ENCODE results near the gene CNN2. TPM values are rescaled to one million over a fixed set of nuclear protein-coding genes. Genes with fewer than 3 reads are reported as not detected.
A peak's percentile ranks its signal among the peaks of the same experiment; 100 is the strongest.

CNN2 gene
- total and polyA plus RNA-seq, 2 of the 4 experiments (the other 2 are of a cell fraction), result 272 to 395 TPM

DNA sequence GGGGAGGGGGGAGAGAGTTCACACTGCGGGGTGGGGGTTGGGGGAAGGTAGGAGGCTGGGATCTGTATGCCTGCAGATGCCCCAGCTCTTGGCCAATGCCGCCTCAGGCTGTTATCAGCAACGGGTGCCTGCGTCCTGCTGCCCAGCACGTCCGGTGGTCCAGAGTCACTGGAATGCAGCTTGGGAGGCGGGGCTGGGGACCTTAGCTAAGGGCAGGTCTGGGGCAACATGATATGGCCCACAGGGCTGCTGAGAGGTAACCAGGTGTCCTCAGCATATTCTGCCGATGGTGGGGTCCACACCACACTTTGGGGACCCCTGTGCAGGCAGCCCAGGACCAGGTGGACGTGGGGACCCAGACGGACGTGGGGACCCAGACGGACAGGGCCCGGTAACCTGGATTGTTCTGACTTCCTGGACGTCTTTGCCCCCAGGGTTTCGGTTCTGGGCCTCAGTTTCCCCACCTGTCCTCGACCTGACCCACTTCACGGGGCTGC lies 39.9 kb downstream of the CNN2 start:
- POLR2A ChIA-PET (ENCODE audit: unreplicated experiment), result no interaction called here
- H3K4me2 ChIP-seq (ENCODE audit: low read depth, low read length), result no peak overlapping the region

More for the DNA sequence above, 39.9 kb downstream of the CNN2 start:
- no peak for DNase-seq
- TF ChIP-seq BHLHE40 (IDR thresholded peaks at IDR 0.05; ENCODE audit: low read depth, low read length) (no peak), NFE2L2 (IDR thresholded peaks at IDR 0.05; ENCODE audit: low read depth, low read length) (no peak), CHD1 (IDR thresholded peaks at IDR 0.05; ENCODE audit: low read depth, low read length) (no peak), RAD21 (IDR thresholded peaks at IDR 0.05; ENCODE audit: low read length) (no peak), POLR2A (IDR thresholded peaks at IDR 0.05; ENCODE audit: low read depth, low read length) (no peak), MAZ (IDR thresholded peaks at IDR 0.05; ENCODE audit: borderline replicate concordance, low read depth, low read length) (no peak), ELK1 (IDR thresholded peaks at IDR 0.05; ENCODE audit: borderline replicate concordance, low read depth, low read length) (no peak), RFX5 (IDR thresholded peaks at IDR 0.05; ENCODE audit: low read depth, low read length) (no peak)
- TF ChIP-seq, protein P1, sequence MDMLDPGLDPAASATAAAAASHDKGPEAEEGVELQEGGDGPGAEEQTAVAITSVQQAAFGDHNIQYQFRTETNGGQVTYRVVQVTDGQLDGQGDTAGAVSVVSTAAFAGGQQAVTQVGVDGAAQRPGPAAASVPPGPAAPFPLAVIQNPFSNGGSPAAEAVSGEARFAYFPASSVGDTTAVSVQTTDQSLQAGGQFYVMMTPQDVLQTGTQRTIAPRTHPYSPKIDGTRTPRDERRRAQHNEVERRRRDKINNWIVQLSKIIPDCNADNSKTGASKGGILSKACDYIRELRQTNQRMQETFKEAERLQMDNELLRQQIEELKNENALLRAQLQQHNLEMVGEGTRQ (IDR thresholded peaks at IDR 0.05; ENCODE audit: low read depth, low read length), result no peak
- TF ChIP-seq, protein P2, sequence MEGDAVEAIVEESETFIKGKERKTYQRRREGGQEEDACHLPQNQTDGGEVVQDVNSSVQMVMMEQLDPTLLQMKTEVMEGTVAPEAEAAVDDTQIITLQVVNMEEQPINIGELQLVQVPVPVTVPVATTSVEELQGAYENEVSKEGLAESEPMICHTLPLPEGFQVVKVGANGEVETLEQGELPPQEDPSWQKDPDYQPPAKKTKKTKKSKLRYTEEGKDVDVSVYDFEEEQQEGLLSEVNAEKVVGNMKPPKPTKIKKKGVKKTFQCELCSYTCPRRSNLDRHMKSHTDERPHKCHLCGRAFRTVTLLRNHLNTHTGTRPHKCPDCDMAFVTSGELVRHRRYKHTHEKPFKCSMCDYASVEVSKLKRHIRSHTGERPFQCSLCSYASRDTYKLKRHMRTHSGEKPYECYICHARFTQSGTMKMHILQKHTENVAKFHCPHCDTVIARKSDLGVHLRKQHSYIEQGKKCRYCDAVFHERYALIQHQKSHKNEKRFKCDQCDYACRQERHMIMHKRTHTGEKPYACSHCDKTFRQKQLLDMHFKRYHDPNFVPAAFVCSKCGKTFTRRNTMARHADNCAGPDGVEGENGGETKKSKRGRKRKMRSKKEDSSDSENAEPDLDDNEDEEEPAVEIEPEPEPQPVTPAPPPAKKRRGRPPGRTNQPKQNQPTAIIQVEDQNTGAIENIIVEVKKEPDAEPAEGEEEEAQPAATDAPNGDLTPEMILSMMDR (conservative IDR thresholded peaks at IDR 0.05; ENCODE audit: low read depth, low read length), result no peak
- 60% methylated on average over 1 of the region's 17 CpGs; no CpG with 5 or more reads in 1 of the 2 experiments for WGBS, 2 experiments (ENCODE audit: extremely low coverage in 2 of 2, insufficient read length in 1 of 2)
- H3K36me3 ChIP-seq (ENCODE audit: control insufficient read depth, insufficient read depth, low read length), result no peaks in the 10 kb centered on the region
- in situ Hi-C loops (cut with MboI; ENCODE audit: low sequenced_read_pairs) (no loop called here), dilution Hi-C loops (cut with HindIII; ENCODE audit: low sequenced_read_pairs, unreplicated experiment) (no loop called here), intact Hi-C loops (cut with micrococcal nuclease) (no loop called here)
- no peak overlapping the region for H2BK120ac ChIP-seq (ENCODE audit: low read depth, low read length)
- peaks cover 37% of the 10 kb centered on the region for H3K27me3 ChIP-seq (ENCODE audit: control insufficient read depth, insufficient read depth, low read length)
- H3K9me1 ChIP-seq (ENCODE audit: insufficient read depth, low read length), result no peaks in the 10 kb centered on the region
- no peak overlapping the region for H4K8ac ChIP-seq (ENCODE audit: low read depth in 2 of 2, low read length in 2 of 2)
- no peak overlapping the region for H2BK5ac ChIP-seq (ENCODE audit: low read depth, low read length, poor library complexity, severe bottlenecking)
- CTCF ChIA-PET, result no interaction called here
- H3K9me3 ChIP-seq (ENCODE audit: control insufficient read depth, insufficient read depth, low read length), result no peaks in the 10 kb centered on the region; the same call in 1 of the 2 replicates
- H4K91ac ChIP-seq (ENCODE audit: insufficient read depth, low read depth, low read length), result no peak overlapping the region
- H3K4me3 ChIP-seq (ENCODE audit: insufficient read depth, low read depth, low read length), result no peak overlapping the region
- H3K23ac ChIP-seq (ENCODE audit: low read depth, low read length), result no peak overlapping the region
- H4K20me1 ChIP-seq (ENCODE audit: insufficient read depth, low read length), result peaks cover 6% of the 10 kb centered on the region; the same call in 1 of the 2 replicates
- no TSS peak for BruUV-seq (replicated peaks)
- no peak overlapping the region for H3K56ac ChIP-seq (ENCODE audit: extremely low read depth, insufficient read depth, low read length)
- peak overlapping the region; percentile 81 for H2AFZ ChIP-seq (replicated peaks; ENCODE audit: low read length, poor library complexity)
- no peak overlapping the region for H3K18ac ChIP-seq (ENCODE audit: low read depth, low read length)
- H3K79me1 ChIP-seq (ENCODE audit: low read depth in 1 of 2, low read length in 2 of 2), result no peaks in the 10 kb centered on the region
- no peak overlapping the region for H3K14ac ChIP-seq (replicated peaks; ENCODE audit: low read depth, low read length)
- peak overlapping the region; percentile 9; the same call in 1 of the 2 replicates for H2AK5ac ChIP-seq (ENCODE audit: low read depth, low read length)
- ATAC-seq (ENCODE audit: low read depth), result no peak
- no peak overlapping the region for H2AK9ac ChIP-seq (replicated peaks; ENCODE audit: low read depth, low read length, poor library complexity)
- no peak overlapping the region for H3K4ac ChIP-seq (ENCODE audit: low read depth, low read length)
- no peak overlapping the region for H3K27ac ChIP-seq (ENCODE audit: insufficient read depth, low read length)
- H2BK20ac ChIP-seq (ENCODE audit: low read depth, low read length), result no peak overlapping the region
- H2BK15ac ChIP-seq (ENCODE audit: low read depth, low read length), result no peak overlapping the region
- no peak overlapping the region for H3K9ac ChIP-seq (ENCODE audit: low read depth, low read length)
- peaks cover 3% of the 10 kb centered on the region; the same call in 1 of the 2 replicates for H3K4me1 ChIP-seq (ENCODE audit: control insufficient read depth, insufficient read depth, low read length)
- no peak overlapping the region for H4K5ac ChIP-seq (ENCODE audit: low read depth, low read length)
